PC-9 (cell line): ENCODE results near the gene HPCAL1. TPM values are rescaled to one million over a fixed set of nuclear protein-coding genes. Genes with fewer than 3 reads are reported as not detected.
"Not testable (repeated sequence)": the region's sequence is repeated elsewhere in the genome, so short reads cannot be mapped to it uniquely, and the experiment has no call there.

Experiments
- BruUV-seq: library from RNA; stranded (reverse); fragments of 400-500 nt; replicated peaks from 2 replicates; lab custom pipeline; 2021; lab: Mats Ljungman, UMichigan
- CTCF ChIA-PET: fragments of 300-600 bp; sonication (Branson Sonifier 250); formaldehyde crosslinking; loops from one replicate; lab custom pipeline; 2022; ENCODE audit warnings: antibody characterized with exemption; lab: Charles Lee
- POLR2A ChIA-PET: fragments of 300-600 bp; sonication (Branson Sonifier 250); formaldehyde crosslinking; loops from one replicate; lab custom pipeline; 2022; ENCODE audit warnings: antibody characterized with exemption; ENCODE audit not compliant: unreplicated experiment; lab: Charles Lee
- DNase-seq, 2 experiments: peaks; one replicate each; pipeline versions ENCODE4 v3.0.0 to v3.0.0-alpha.2; 2015 to 2022; ENCODE audit warnings: mixed read lengths in 1 of 2
- H2AFZ ChIP-seq: fragments of 200-600 bp; sonication (generic); 2 replicates; pipeline ENCODE4 v1.8.1; 2017; ENCODE audit warnings: antibody characterized with exemption
- H3F3A ChIP-seq: fragments of 200-600 bp; sonication (generic); 2 replicates; pipeline ENCODE4 v1.8.1; 2017; ENCODE audit warnings: antibody characterized with exemption, mild to moderate bottlenecking, low read depth; ENCODE audit not compliant: insufficient read depth
- H3K27ac ChIP-seq: fragments of 200-600 bp; sonication (generic); 2 replicates; pipeline ENCODE4 v1.6.1; 2016; ENCODE audit warnings: mixed run types
- H3K27me3 ChIP-seq: fragments of 200-600 bp; sonication (generic); 2 replicates; pipeline ENCODE4 v1.6.1; 2016; ENCODE audit warnings: low read depth, mixed run types; ENCODE audit not compliant: insufficient read depth
- H3K36me3 ChIP-seq: fragments of 200-600 bp; sonication (generic); 2 replicates; pipeline ENCODE4 v1.6.1; 2016; ENCODE audit warnings: low read depth, mixed run types
- H3K4me1 ChIP-seq: fragments of 200-600 bp; sonication (generic); replicated peaks from 2 replicates; pipeline ENCODE4 v1.6.1; 2016; ENCODE audit warnings: mixed run types; ENCODE audit not compliant: insufficient read depth
- H3K4me2 ChIP-seq: fragments of 200-600 bp; sonication (generic); 2 replicates; pipeline ENCODE4 v1.6.1; 2017; ENCODE audit warnings: mixed run types
- H3K4me3 ChIP-seq: fragments of 200-600 bp; sonication (generic); 2 replicates; pipeline ENCODE4 v1.6.1; 2016; ENCODE audit warnings: mixed run types
- H3K79me2 ChIP-seq: fragments of 200-600 bp; sonication (generic); 2 replicates; pipeline ENCODE4 v1.6.1; 2017; ENCODE audit warnings: low read depth, mixed run types
- H3K9me2 ChIP-seq: fragments of 200-600 bp; sonication (generic); 2 replicates; pipeline ENCODE4 v1.8.1; 2017; ENCODE audit warnings: mild to moderate bottlenecking; ENCODE audit not compliant: insufficient read depth
- H3K9me3 ChIP-seq: fragments of 200-600 bp; sonication (generic); 2 replicates; pipeline ENCODE4 v1.8.1; 2016; ENCODE audit warnings: low read depth; ENCODE audit not compliant: insufficient read depth
- H4K20me1 ChIP-seq: fragments of 200-600 bp; sonication (generic); 2 replicates; pipeline ENCODE4 v1.8.1; 2017; ENCODE audit not compliant: insufficient read depth
- EZH2 ChIP-seq: fragments of 200-600 bp; sonication (generic); IDR thresholded peaks from 2 replicates; pipeline ENCODE4 v1.8.0; 2017; ENCODE audit warnings: antibody characterized with exemption, low read depth
- intact Hi-C: fragments of 100-400 bp; cut with micrococcal nuclease; formaldehyde crosslinking; loops from one replicate; pipeline ENCODE4 v1.10.0; 2022; ENCODE audit not compliant: unreplicated experiment
- total RNA-seq: library from RNA; stranded (reverse); gene quantifications from 2 replicates; pipeline ENCODE4 v1.2.3, GENCODE V29; 2021
- TF ChIP-seq, protein P1 (sequence below): fragments of 200-600 bp; sonication (generic); conservative IDR thresholded peaks from 2 replicates; pipeline ENCODE4 v1.6.1; 2017; ENCODE audit warnings: mixed run types, antibody characterized with exemption, mild to moderate bottlenecking, moderate library complexity

Gene HPCAL1
- total RNA-seq, 1 experiment from 2014 or later, result 105 TPM

DNA sequence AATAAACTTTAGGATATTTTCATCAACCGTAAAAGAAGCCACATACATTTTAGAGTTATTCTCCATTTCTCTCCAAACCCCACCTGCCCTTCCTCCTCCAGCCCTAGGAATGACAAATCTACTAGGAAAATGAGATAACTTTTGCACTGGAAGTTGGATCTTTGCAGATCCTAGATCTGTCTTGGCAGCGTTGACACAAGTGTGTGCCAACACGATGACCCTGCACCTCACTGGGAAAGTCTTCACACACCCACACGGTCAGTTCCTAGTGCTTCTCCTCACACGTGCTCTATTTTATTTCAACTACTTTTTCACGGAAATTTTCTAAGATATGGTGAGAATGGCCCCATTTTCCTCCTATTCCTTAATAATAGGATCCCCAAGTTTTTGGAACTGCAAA is 14.1 kb upstream of the HPCAL1 start:
- intact Hi-C loops, result loop anchor here (5.0 kb wide), 1 partner anchor 44 kb away; no protein-coding TSS in a partner anchor
- H3F3A ChIP-seq, result peaks cover 45% of the 10 kb centered on the region
- H3K27me3 ChIP-seq, result no peaks in the 10 kb centered on the region
- no peaks in the 10 kb centered on the region; the same call in 1 of the 2 replicates for H3K9me3 ChIP-seq
- no peak overlapping the region for H3K4me3 ChIP-seq
- no peak overlapping the region for H2AFZ ChIP-seq
- TF ChIP-seq EZH2, result no peak
- TF ChIP-seq, protein P1, sequence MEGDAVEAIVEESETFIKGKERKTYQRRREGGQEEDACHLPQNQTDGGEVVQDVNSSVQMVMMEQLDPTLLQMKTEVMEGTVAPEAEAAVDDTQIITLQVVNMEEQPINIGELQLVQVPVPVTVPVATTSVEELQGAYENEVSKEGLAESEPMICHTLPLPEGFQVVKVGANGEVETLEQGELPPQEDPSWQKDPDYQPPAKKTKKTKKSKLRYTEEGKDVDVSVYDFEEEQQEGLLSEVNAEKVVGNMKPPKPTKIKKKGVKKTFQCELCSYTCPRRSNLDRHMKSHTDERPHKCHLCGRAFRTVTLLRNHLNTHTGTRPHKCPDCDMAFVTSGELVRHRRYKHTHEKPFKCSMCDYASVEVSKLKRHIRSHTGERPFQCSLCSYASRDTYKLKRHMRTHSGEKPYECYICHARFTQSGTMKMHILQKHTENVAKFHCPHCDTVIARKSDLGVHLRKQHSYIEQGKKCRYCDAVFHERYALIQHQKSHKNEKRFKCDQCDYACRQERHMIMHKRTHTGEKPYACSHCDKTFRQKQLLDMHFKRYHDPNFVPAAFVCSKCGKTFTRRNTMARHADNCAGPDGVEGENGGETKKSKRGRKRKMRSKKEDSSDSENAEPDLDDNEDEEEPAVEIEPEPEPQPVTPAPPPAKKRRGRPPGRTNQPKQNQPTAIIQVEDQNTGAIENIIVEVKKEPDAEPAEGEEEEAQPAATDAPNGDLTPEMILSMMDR, result no peak
- ChIA-PET CTCF (interaction anchor here (1.7 kb wide), 1 partner anchor 15 kb away, joined by 5 read pairs; no protein-coding TSS in a partner anchor), POLR2A (interaction anchor here (0.6 kb wide), 1 partner anchor 820 kb away, joined by 9 read pairs; no protein-coding TSS in a partner anchor)
- no TSS peak for BruUV-seq
- H3K36me3 ChIP-seq, result no peaks in the 10 kb centered on the region
- DNase-seq, result no peak
- H3K4me2 ChIP-seq, result peak overlapping the region; percentile 76
- no peaks in the 10 kb centered on the region for H3K79me2 ChIP-seq
- no peaks in the 10 kb centered on the region for H4K20me1 ChIP-seq
- peak overlapping the region; percentile 99 for H3K27ac ChIP-seq
- no peaks in the 10 kb centered on the region for H3K9me2 ChIP-seq
- H3K4me1 ChIP-seq, result peaks cover 69% of the 10 kb centered on the region

DNA sequence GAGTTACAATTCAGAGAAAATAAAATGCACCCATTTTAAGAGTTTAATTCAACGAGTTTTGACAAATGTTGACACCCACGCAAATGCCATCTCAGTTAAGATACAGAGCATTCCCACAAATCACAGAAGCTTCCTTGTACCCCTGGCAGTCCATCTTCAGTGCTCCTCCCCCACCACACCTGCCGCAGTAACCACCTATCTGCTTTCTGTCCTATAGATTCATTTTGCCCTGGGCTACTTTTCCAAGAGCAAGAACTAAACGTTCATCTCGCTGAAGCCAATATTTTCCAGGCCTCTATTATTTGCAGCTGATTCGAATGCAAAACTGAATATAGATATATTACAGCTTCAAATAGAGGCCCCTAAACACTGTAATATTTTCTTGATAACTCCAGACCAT is 13.4 kb upstream of the HPCAL1 start:
- BruUV-seq, result TSS peak; percentile 58
- POLR2A ChIA-PET, result interaction anchor here (0.6 kb wide), 1 partner anchor 821 kb away, joined by 9 read pairs; no protein-coding TSS in a partner anchor

DNA sequence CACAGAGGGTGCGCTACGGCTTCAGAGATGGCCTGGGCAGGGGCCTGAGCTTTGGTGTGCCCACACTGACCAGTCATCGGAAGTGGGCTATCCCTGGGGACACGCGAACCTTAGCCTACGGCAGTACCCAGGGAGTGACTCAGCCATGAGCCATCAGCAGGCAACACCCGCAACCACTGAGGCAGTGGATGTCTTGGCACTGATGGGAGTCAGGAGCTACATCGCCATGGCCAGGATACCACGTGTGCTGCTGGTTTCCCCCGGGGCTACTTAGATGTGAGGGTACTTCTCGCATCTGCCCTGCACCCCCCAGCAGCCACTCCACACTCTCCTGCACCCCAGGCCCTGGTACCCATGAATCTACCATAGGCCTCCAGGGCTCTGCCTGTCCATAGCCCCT is 12.8 kb upstream of the HPCAL1 start:
- TF ChIP-seq, protein P1, result no peak
- no peak for TF ChIP-seq EZH2
- H3K9me3 ChIP-seq, result no peaks in the 10 kb centered on the region; the same call in 1 of the 2 replicates
- H3K4me2 ChIP-seq, result peak overlapping the region; percentile 76
- H3K4me3 ChIP-seq, result peak overlapping the region; percentile 21; the same call in 1 of the 2 replicates
- H3K27me3 ChIP-seq, result no peaks in the 10 kb centered on the region
- peaks cover 44% of the 10 kb centered on the region for H3F3A ChIP-seq
- CTCF ChIA-PET, result interaction anchor here (1.7 kb wide), 1 partner anchor 14 kb away, joined by 5 read pairs; no protein-coding TSS in a partner anchor
- POLR2A ChIA-PET, result no interaction called here
- H3K27ac ChIP-seq, result peak overlapping the region; percentile 99
- no peaks in the 10 kb centered on the region for H4K20me1 ChIP-seq
- no peaks in the 10 kb centered on the region for H3K79me2 ChIP-seq
- no peak overlapping the region for H2AFZ ChIP-seq
- H3K4me1 ChIP-seq, result peaks cover 56% of the 10 kb centered on the region
- intact Hi-C loops, result loop anchor here (5.0 kb wide), 1 partner anchor 42 kb away; no protein-coding TSS in a partner anchor
- BruUV-seq, result no TSS peak
- H3K9me2 ChIP-seq, result no peaks in the 10 kb centered on the region
- peak; percentile 82 to 93 for DNase-seq
- no peaks in the 10 kb centered on the region; the same call in 1 of the 2 replicates for H3K36me3 ChIP-seq

More for the DNA sequence above, 13.4 kb upstream of the HPCAL1 start:
- H3K9me3 ChIP-seq, result no peaks in the 10 kb centered on the region; the same call in 1 of the 2 replicates
- no peaks in the 10 kb centered on the region; the same call in 1 of the 2 replicates for H3K36me3 ChIP-seq
- H3F3A ChIP-seq, result peaks cover 44% of the 10 kb centered on the region
- TF ChIP-seq EZH2, result no peak
- no peaks in the 10 kb centered on the region for H3K79me2 ChIP-seq
- CTCF ChIA-PET, result interaction anchor here (1.7 kb wide), 1 partner anchor 14 kb away, joined by 5 read pairs; no protein-coding TSS in a partner anchor
- intact Hi-C loops, result loop anchor here (5.0 kb wide), 1 partner anchor 43 kb away; no protein-coding TSS in a partner anchor
- H4K20me1 ChIP-seq, result no peaks in the 10 kb centered on the region
- no peaks in the 10 kb centered on the region for H3K9me2 ChIP-seq
- H3K4me3 ChIP-seq, result peak overlapping the region; percentile 21; the same call in 1 of the 2 replicates
- H3K4me1 ChIP-seq, result peaks cover 61% of the 10 kb centered on the region
- H3K4me2 ChIP-seq, result peak overlapping the region; percentile 76
- no peak overlapping the region for H2AFZ ChIP-seq
- peak in 1 of 2 experiments; percentile 55 for DNase-seq
- H3K27ac ChIP-seq, result peak overlapping the region; percentile 99
- no peaks in the 10 kb centered on the region for H3K27me3 ChIP-seq

DNA sequence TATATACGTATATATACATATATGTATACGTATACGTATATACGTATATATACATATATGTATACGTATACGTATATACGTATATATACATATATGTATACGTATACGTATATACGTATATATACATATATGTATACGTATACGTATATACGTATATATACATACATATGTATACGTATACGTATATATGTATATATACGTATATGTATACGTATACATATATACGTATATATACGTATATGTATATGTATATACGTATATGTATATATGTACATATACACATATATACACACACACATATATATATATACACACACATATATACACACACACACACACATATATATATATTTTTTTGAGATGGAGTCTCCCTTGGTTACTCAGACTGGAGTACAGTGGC is 11.3 kb upstream of the HPCAL1 start:
- intact Hi-C loops, H3K27me3 ChIP-seq, H4K20me1 ChIP-seq, H3K4me2 ChIP-seq, POLR2A ChIA-PET, DNase-seq, H3K36me3 ChIP-seq, H3K9me2 ChIP-seq, H3K4me3 ChIP-seq, CTCF ChIA-PET, H3K27ac ChIP-seq, H3K79me2 ChIP-seq, H3K9me3 ChIP-seq, H2AFZ ChIP-seq, BruUV-seq: not testable (repeated sequence)
- H3F3A ChIP-seq, result peaks cover 32% of the 10 kb centered on the region
- H3K4me1 ChIP-seq, result peaks cover 48% of the 10 kb centered on the region
